Neural progenitor cell (in vitro differentiated cells): Measurements from ENCODE around the gene VIM.

ENCODE experiments used
- CTCF ChIP-seq: fragments of 200-600 bp; sonication (generic); IDR thresholded peaks from 2 replicates; pipeline ENCODE4 v1.5.1; 2017; ENCODE audit warnings: antibody characterized with exemption, mild to moderate bottlenecking
- EZH2phosphoT487 ChIP-seq: fragments of 200-600 bp; sonication (generic); IDR thresholded peaks from 2 replicates; pipeline ENCODE4 v1.6.1; 2017; ENCODE audit warnings: antibody characterized with exemption

- TF ChIP-seq CTCF (no peak), EZH2phosphoT487 (no peak)
Measured at GRCh38 chr10:17232276-17232960, 4.4 kb downstream of the VIM start.
